Measurements from ENCODE around the gene VSTM2B.

GRCh38 chr19:29533578-29534544, 8.1 kb downstream of the VSTM2B start:
- TF ChIP-seq YY1 (IDR thresholded peaks at IDR 0.05): no peak
- TF ChIP-seq, protein P1, sequence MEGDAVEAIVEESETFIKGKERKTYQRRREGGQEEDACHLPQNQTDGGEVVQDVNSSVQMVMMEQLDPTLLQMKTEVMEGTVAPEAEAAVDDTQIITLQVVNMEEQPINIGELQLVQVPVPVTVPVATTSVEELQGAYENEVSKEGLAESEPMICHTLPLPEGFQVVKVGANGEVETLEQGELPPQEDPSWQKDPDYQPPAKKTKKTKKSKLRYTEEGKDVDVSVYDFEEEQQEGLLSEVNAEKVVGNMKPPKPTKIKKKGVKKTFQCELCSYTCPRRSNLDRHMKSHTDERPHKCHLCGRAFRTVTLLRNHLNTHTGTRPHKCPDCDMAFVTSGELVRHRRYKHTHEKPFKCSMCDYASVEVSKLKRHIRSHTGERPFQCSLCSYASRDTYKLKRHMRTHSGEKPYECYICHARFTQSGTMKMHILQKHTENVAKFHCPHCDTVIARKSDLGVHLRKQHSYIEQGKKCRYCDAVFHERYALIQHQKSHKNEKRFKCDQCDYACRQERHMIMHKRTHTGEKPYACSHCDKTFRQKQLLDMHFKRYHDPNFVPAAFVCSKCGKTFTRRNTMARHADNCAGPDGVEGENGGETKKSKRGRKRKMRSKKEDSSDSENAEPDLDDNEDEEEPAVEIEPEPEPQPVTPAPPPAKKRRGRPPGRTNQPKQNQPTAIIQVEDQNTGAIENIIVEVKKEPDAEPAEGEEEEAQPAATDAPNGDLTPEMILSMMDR (IDR thresholded peaks at IDR 0.05; ENCODE audit: low read depth, low read length, missing input control): no peak
- TF ChIP-seq GABPA (IDR thresholded peaks at IDR 0.05 in 1 of 2, conservative IDR thresholded peaks at IDR 0.05 in 1 of 2): no peak
- no peak for TF ChIP-seq TAF1 (conservative IDR thresholded peaks at IDR 0.05)
- no peak for TF ChIP-seq JUND (IDR thresholded peaks at IDR 0.05)
- TF ChIP-seq EGR1 (IDR thresholded peaks at IDR 0.05; ENCODE audit: low read depth in 2 of 2): no peak
